Vagina (tissue), 2 donors: ENCODE results near the gene ZFYVE16. TPM values are rescaled to one million over a fixed set of nuclear protein-coding genes. Genes with fewer than 3 reads are reported as not detected.
A peak's percentile ranks its signal among the peaks of the same experiment; 100 is the strongest.
"Not testable (repeated sequence)": the region's sequence is repeated elsewhere in the genome, so short reads cannot be mapped to it uniquely, and the experiment has no call there.

ENCODE experiments used
- DNase-seq, 2 donors: peaks; one replicate each; pipeline ENCODE4 v3.0.0-alpha.2; 2017; ENCODE audit errors: extremely low spot score in 2 of 2
- H3K27ac ChIP-seq: fragments of 200-600 bp; sonication (generic); one replicate; pipeline ENCODE4 v1.5.1; 2019
- H3K27me3 ChIP-seq: fragments of 200-600 bp; sonication (generic); one replicate; pipeline ENCODE4 v1.5.1; 2019
- H3K36me3 ChIP-seq, 2 donors: fragments of 200-600 bp; sonication (generic); one replicate each; pipeline ENCODE4 v1.5.1; 2017 to 2019
- H3K4me1 ChIP-seq: fragments of 200-600 bp; sonication (generic); one replicate; pipeline ENCODE4 v1.5.1; 2019
- H3K4me3 ChIP-seq, 2 donors: fragments of 200-600 bp; sonication (generic); 1 replicate in 1 of 2; 2 replicates in 1 of 2; pipeline ENCODE4 v1.5.1; 2016 to 2019
- H3K9me3 ChIP-seq: fragments of 200-600 bp; sonication (generic); one replicate; pipeline ENCODE4 v1.5.1; 2019
- POLR2A ChIP-seq, 2 donors: fragments of 450-650 bp; IDR thresholded peaks; one replicate each; pipeline ENCODE4 v1.6.1; 2017; ENCODE audit warnings: antibody characterized with exemption in 2 of 2, mild to moderate bottlenecking in 2 of 2, moderate library complexity in 2 of 2
- POLR2AphosphoS5 ChIP-seq, 2 donors: sonication (generic); formaldehyde crosslinking; IDR thresholded peaks; one replicate each; pipeline ENCODE4 v1.9.0; 2017; ENCODE audit warnings: antibody characterized with exemption in 2 of 2, mild to moderate bottlenecking in 2 of 2, low read depth in 1 of 2; ENCODE audit not compliant: insufficient read depth in 1 of 2
- intact Hi-C: fragments of 100-400 bp; cut with DNase I; formaldehyde crosslinking; loops from one replicate; pipeline ENCODE4 v1.15.1; 2023
- total RNA-seq: library from RNA; depleted of rRNA; stranded (reverse); fragments of >200 nt; gene quantifications from one replicate; pipeline ENCODE4 v1.2.3, GENCODE V29; 2016
- TF ChIP-seq, protein P1 (sequence below), 3 experiments: fragments of 450-650 bp in 2 of 3; fragments of 200-600 bp in 1 of 3; sonication (generic) in 1 of 3; IDR thresholded peaks; one replicate each; pipeline ENCODE4 v1.5.1; 2017 to 2019; ENCODE audit warnings: antibody characterized with exemption in 3 of 3, mild to moderate bottlenecking in 2 of 3, moderate library complexity in 2 of 3

ZFYVE16 gene
- total RNA-seq, 1 donor from 2014 or later = 28.2 TPM

DNA sequence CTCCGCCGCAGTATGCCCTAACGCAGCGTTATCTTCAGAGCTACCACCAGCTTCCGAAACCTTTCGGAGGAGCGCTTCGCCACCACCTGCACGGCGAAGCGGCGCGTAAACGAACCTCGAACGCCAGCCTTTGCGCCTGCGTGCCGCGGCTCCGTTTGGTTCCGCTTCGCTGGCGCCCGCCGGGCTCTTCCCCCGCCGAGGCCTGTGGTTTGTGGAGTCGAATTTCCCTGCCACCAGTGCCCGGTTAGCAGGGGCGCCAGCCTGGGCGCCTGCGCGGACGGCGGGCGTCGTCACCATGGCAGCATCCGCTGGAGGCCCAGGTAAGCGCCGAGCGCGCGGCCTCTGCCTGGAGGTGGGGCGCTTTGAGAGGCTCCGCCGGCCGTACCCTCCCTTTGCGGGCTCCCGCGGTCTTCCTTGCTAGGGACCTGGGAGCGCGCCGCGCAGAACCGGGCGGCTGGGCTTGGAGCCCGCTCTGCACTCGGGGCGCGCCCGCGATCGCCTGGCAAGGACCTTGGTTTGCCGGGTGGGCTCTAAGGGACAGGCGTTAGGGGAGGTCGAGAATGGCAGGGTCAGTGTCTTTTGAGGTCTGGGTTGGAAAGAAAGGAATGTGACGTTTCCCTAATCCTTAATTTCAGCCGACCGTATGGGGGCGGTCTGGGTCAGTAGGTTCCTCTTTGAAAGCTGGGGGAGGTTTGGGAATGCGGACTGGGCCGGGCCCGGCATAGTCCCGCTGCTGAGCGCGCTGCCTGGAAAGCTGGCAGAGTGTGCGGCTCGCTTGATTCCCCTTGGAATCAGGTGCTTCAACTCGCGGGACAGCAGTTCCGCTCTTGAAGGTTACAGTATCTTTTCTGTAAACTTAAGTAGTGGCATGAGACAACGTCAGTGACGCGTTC, 80.2 kb downstream of the ZFYVE16 start, which contains the start of gene FAM151B:
Gene FAM151B (plus strand): TSS at position 272 of the 893 bp plus-strand sequence. CDS start 24 bp downstream, at position 296.
- Histone ChIP-seq H3K36me3 (peaks cover 0 to 14% of the 10 kb centered on the region in 2 donors), H3K4me1 (peaks cover 12% of the 10 kb centered on the region), H3K27ac (peak within 1 kb of the TSS; percentile 81), H3K4me3 (peak within 1 kb of the TSS; percentile 70 to 71), H3K27me3 (no peaks in the 10 kb centered on the region), H3K9me3 (no peaks in the 10 kb centered on the region)
- TF ChIP-seq POLR2AphosphoS5 (IDR thresholded peaks at IDR 0.05; ENCODE audit: insufficient read depth in 1 of 2, low read depth in 1 of 2) (peak; percentile 31 to 60), POLR2A (IDR thresholded peaks at IDR 0.05) (no peak)
- TF ChIP-seq, protein P1, sequence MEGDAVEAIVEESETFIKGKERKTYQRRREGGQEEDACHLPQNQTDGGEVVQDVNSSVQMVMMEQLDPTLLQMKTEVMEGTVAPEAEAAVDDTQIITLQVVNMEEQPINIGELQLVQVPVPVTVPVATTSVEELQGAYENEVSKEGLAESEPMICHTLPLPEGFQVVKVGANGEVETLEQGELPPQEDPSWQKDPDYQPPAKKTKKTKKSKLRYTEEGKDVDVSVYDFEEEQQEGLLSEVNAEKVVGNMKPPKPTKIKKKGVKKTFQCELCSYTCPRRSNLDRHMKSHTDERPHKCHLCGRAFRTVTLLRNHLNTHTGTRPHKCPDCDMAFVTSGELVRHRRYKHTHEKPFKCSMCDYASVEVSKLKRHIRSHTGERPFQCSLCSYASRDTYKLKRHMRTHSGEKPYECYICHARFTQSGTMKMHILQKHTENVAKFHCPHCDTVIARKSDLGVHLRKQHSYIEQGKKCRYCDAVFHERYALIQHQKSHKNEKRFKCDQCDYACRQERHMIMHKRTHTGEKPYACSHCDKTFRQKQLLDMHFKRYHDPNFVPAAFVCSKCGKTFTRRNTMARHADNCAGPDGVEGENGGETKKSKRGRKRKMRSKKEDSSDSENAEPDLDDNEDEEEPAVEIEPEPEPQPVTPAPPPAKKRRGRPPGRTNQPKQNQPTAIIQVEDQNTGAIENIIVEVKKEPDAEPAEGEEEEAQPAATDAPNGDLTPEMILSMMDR (IDR thresholded peaks at IDR 0.05) = peak in 2 of 3 experiments; percentile 16 to 34
- DNase-seq = peak in 1 of 2 donors; percentile 89
- intact Hi-C loops = no loop called here

DNA sequence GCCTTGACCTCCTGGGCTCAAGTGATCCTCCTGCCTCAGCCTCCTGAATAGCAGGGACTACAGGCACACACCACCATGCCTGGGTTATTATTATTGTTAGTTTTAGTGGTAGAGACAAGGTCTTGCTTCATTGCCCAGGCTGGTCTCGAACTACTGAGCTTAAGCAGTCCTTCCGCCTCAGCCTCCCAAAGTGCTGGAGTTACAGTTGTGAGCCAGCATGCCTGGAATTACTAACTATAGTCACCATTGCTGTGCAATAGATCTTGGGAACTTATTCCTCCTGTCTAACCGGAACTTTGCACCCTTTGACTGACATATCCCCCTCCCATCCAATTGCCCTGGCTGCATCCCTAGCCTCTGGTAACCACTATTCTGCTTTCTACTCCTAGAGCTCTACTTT, 83.4 kb downstream of the ZFYVE16 start:
- Histone ChIP-seq H3K27ac (no peak overlapping the region), H3K9me3 (no peaks in the 10 kb centered on the region), H3K27me3 (no peaks in the 10 kb centered on the region), H3K36me3 (no peaks in the 10 kb centered on the region), H3K4me3 (no peak overlapping the region), H3K4me1 (peaks cover 12% of the 10 kb centered on the region)
- intact Hi-C loops = no loop called here
- TF ChIP-seq, protein P1 (IDR thresholded peaks at IDR 0.05) = no peak
- TF ChIP-seq POLR2A (IDR thresholded peaks at IDR 0.05) (no peak), POLR2AphosphoS5 (IDR thresholded peaks at IDR 0.05; ENCODE audit: insufficient read depth in 1 of 2, low read depth in 1 of 2) (no peak)
- no peak for DNase-seq

DNA sequence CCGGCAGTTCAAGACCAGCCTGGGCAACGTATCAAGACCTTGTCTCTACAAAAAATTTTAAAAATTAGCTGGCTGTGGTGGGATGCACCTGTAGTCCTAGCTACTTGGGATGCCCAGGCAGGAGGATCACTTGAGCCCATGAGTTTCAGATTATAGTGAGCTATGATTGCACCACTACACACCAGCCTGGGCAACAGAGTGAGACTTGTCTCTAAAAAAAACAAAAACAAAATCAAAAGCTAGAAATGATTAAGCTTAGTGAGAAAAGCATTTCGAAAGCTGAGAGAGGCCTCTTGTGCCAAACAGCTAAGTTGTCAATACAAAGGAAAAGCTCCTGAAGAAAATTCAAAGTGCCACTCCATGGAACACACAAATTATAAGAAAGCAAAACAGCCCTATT, 84.9 kb downstream of the ZFYVE16 start:
- intact Hi-C loops = no loop called here
- peaks cover 5% of the 10 kb centered on the region for H3K4me1 ChIP-seq
- H3K9me3 ChIP-seq = no peaks in the 10 kb centered on the region
- H3K27ac ChIP-seq = no peak overlapping the region
- no peaks in the 10 kb centered on the region for H3K27me3 ChIP-seq
- no peaks in the 10 kb centered on the region for H3K36me3 ChIP-seq
- no peak overlapping the region for H3K4me3 ChIP-seq
- TF ChIP-seq POLR2A (IDR thresholded peaks at IDR 0.05) (no peak), POLR2AphosphoS5 (IDR thresholded peaks at IDR 0.05; ENCODE audit: insufficient read depth in 1 of 2, low read depth in 1 of 2) (no peak)
- TF ChIP-seq, protein P1 (IDR thresholded peaks at IDR 0.05) = no peak
- no peak for DNase-seq

DNA sequence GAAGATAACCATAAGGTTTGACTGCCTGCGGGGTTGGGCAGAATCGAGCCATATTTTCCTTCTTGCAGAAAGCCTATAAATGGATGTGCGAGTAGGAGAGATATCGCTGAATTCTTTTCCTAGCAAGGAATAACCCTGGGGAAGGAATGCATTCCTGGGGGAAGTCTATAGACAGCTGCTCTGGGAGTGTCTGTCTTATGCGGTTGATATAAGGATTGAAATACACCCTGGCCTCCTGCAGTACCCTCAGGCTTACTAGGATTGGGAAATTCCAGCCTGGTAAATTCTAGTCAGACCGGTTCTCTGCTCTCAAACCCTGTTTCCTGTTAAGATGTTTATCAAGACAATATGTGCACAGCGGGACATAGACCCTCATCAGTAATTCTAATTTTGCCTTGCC, 85.6 kb downstream of the ZFYVE16 start:
- H3K27ac ChIP-seq, intact Hi-C loops: not testable (repeated sequence)

DNA sequence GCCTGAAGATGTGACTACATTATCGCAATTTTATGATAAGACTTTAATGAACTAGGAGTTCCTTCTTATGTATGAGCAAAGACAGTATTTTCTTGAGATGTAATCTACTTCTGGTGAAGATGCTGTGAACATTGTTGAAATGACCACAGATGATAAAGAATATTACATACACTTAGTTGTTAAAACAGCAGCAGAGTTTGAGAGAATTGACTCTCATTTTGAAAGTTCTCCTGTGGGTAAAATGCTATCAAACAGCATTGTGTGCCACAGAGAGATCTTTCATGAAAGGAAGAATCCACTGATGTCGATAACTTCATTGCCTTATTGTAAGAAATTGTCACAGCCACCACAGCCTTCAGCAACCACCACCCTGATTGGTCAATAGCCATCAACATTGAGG, 88.0 kb downstream of the ZFYVE16 start:
- Histone ChIP-seq H3K36me3 (no peaks in the 10 kb centered on the region), H3K4me3 (no peak overlapping the region), H3K4me1 (no peaks in the 10 kb centered on the region), H3K27ac (no peak overlapping the region), H3K9me3 (no peaks in the 10 kb centered on the region), H3K27me3 (no peaks in the 10 kb centered on the region)
- TF ChIP-seq, protein P1 (IDR thresholded peaks at IDR 0.05) = no peak
- TF ChIP-seq POLR2A (IDR thresholded peaks at IDR 0.05) (no peak), POLR2AphosphoS5 (IDR thresholded peaks at IDR 0.05; ENCODE audit: insufficient read depth in 1 of 2, low read depth in 1 of 2) (no peak)
- intact Hi-C loops = no loop called here
- DNase-seq = no peak

More for the DNA sequence above, 85.6 kb downstream of the ZFYVE16 start:
- not testable (repeated sequence) for H3K9me3 ChIP-seq, H3K4me3 ChIP-seq, DNase-seq, H3K4me1 ChIP-seq, H3K27me3 ChIP-seq, H3K36me3 ChIP-seq
